Nephron progenitor cell (in vitro differentiated cells): ENCODE results near the gene FICD.

Source experiments
- DNase-seq: peaks from one replicate; pipeline ENCODE4 v3.0.0; 2021
- H3K27ac Mint-ChIP-seq: 2 replicates; pipeline ENCODE4 v1.8.0; 2021; ENCODE audit warnings: mild to moderate bottlenecking, moderate library complexity, mixed read lengths
- H3K27me3 Mint-ChIP-seq: 2 replicates; pipeline ENCODE4 v1.8.0; 2021; ENCODE audit warnings: mild to moderate bottlenecking, low read depth, mixed read lengths; ENCODE audit not compliant: poor library complexity
- H3K36me3 Mint-ChIP-seq: 2 replicates; pipeline ENCODE4 v1.8.0; 2021; ENCODE audit warnings: low read depth, mixed read lengths
- H3K4me1 Mint-ChIP-seq: 2 replicates; pipeline ENCODE4 v1.8.0; 2021; ENCODE audit warnings: mixed read lengths
- H3K4me3 Mint-ChIP-seq: 2 replicates; pipeline ENCODE4 v1.8.0; 2021; ENCODE audit warnings: mild to moderate bottlenecking, moderate library complexity, mixed read lengths
- H3K9me3 Mint-ChIP-seq: 2 replicates; pipeline ENCODE4 v1.8.0; 2021; ENCODE audit warnings: mild to moderate bottlenecking, moderate library complexity, mixed read lengths
- CTCF ChIP-seq: fragments of 200-600 bp; sonication (generic); IDR thresholded peaks from 2 replicates; pipeline ENCODE4 v1.5.0; 2021; ENCODE audit warnings: antibody characterized with exemption

Gene FICD

DNA sequence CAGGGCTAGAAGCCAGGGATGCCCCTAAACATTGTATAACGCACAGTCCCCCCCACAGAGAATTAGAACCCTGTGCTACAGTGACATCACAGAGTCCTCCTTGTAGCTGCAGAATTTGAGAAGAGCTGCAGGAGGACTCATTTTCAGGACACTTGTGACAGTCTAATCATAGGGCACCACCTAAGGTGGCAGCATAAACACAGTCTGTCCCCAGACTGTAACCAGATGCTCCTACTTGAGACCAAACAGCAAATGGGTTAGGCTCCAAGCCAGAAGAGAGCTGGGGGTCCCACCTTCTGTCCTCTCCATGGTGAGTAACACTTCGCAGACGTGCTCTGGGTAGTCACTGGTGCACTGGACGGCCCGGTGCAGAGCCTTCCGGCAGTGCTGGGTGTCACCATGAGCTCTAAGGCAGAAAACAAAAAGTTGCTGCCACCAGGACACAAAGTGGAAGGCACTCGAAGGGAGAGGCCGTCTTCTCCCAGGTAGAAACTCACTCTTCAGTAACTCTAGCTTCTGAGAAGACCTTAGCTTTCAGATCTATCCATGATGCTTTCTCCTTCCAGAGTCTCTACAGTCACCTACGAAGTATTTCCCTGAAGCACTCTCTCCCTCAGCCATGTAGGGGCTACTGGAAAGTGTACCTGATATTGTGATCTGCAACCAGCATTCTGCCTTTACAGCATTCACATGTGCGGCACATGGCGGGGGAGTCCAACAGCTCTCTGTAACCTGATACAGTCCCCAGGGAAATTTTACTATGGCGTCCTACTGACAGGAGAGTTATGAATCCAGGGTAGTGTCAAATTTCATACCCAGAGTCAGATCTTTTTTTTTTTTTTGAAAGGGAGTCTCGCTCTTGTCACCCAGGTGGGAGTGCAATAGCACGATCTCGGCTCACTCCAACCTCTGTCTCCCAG, 17.1 kb downstream of the FICD start:
- H3K27me3 Mint-ChIP-seq: no peaks in the 10 kb centered on the region
- H3K4me3 Mint-ChIP-seq: no peak overlapping the region
- no peak for TF ChIP-seq CTCF
- DNase-seq: peak; percentile 40
- H3K27ac Mint-ChIP-seq: peak overlapping the region; percentile 55
- peaks cover 7% of the 10 kb centered on the region for H3K4me1 Mint-ChIP-seq
- peaks cover 77% of the 10 kb centered on the region for H3K36me3 Mint-ChIP-seq
- H3K9me3 Mint-ChIP-seq: no peaks in the 10 kb centered on the region

DNA sequence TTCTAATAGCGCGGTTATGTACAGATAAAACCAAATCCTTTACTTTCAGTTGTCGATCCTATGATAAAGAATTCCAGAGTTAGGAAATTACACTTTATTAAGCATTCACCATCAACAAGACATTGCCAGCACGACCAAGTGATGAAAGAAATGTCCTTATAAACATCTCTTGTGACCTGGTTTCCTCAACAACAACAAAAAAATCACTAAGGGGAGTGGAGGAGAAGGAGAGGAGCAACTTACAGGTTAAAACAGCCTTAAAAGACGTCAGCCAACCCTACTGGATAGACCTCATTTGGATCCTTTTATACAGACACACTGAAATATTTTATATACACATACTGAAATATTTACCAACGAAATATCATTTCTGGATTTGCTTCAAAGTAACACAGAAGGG, 23.1 kb downstream of the FICD start:
- H3K4me3 Mint-ChIP-seq: no peak overlapping the region
- no peak for DNase-seq
- no peaks in the 10 kb centered on the region for H3K4me1 Mint-ChIP-seq
- no peaks in the 10 kb centered on the region for H3K9me3 Mint-ChIP-seq
- no peak for TF ChIP-seq CTCF
- no peaks in the 10 kb centered on the region for H3K27me3 Mint-ChIP-seq
- H3K27ac Mint-ChIP-seq: no peak overlapping the region
- peaks cover 64% of the 10 kb centered on the region for H3K36me3 Mint-ChIP-seq

DNA sequence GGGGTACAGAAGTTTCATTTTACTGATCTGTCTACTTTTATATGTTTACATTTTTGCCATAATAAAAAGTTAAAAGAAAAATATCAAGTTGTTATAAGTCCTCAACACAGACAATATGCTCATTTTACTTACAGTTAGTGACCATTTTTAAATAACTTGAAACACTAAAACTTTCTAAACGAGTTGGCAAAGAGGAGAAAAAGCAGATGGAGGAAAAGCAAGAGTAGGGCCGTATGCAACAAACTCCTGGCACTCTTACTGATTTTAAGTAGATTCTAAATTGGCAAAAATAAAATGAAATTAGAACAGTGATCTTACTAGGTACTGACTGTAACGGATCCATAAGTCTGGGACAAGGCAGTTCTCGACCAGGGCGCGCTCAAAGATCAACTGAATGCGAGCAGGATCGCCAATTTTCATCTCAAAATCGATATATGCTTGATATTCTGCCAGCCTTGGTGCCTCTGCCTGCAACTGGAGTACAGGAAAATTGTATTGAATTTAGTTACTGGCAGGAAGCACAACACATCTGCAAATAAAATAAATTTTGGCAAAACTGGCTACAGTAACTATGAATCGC, 23.6 kb downstream of the FICD start:
- H3K4me3 Mint-ChIP-seq: no peak overlapping the region
- no peak for DNase-seq
- peaks cover 67% of the 10 kb centered on the region for H3K36me3 Mint-ChIP-seq
- TF ChIP-seq CTCF: no peak
- H3K27ac Mint-ChIP-seq: peak overlapping the region; percentile 58
- no peaks in the 10 kb centered on the region for H3K4me1 Mint-ChIP-seq
- no peaks in the 10 kb centered on the region for H3K27me3 Mint-ChIP-seq
- no peaks in the 10 kb centered on the region for H3K9me3 Mint-ChIP-seq

- Mint-ChIP-seq H3K4me3 (no peak overlapping the region), H3K27me3 (no peaks in the 10 kb centered on the region), H3K27ac (no peak overlapping the region), H3K4me1 (no peaks in the 10 kb centered on the region), H3K36me3 (peaks cover 58% of the 10 kb centered on the region), H3K9me3 (no peaks in the 10 kb centered on the region)
- no peak for TF ChIP-seq CTCF
- DNase-seq: no peak
Measured at GRCh38 chr12:108542320-108542719, 27.2 kb downstream of the FICD start.

- Mint-ChIP-seq H3K27me3 (no peaks in the 10 kb centered on the region), H3K4me3 (no peak overlapping the region), H3K9me3 (no peaks in the 10 kb centered on the region), H3K4me1 (no peaks in the 10 kb centered on the region), H3K27ac (no peak overlapping the region), H3K36me3 (peaks cover 56% of the 10 kb centered on the region)
- no peak for DNase-seq
- no peak for TF ChIP-seq CTCF
Measured at GRCh38 chr12:108543652-108544051, 28.6 kb downstream of the FICD start.
